GM23338 (cell line): ENCODE data around the gene KLC3. TPM values are rescaled to one million over a fixed set of nuclear protein-coding genes. Genes with fewer than 3 reads are reported as not detected.

ENCODE experiments used
- ATAC-seq: fragments of 200-7000 bp; cut with Tn5 transposase; 3 replicates; pipeline ENCODE4 v1.9.1; 2020
- DNase-seq: peaks from one replicate; pipeline ENCODE4 v3.0.0-alpha.2; 2015; ENCODE audit warnings: low spot score
- H2AFZ ChIP-seq: fragments of 200-600 bp; sonication (generic); 2 replicates; pipeline ENCODE4 v1.8.0; 2016; ENCODE audit warnings: antibody characterized with exemption, mild to moderate bottlenecking, moderate library complexity
- H3F3A ChIP-seq: fragments of 200-600 bp; sonication (generic); replicated peaks from 2 replicates; pipeline ENCODE4 v1.8.0; 2017; ENCODE audit warnings: antibody characterized with exemption, mixed run types, low read depth
- H3K27ac ChIP-seq: fragments of 200-600 bp; sonication (generic); 2 replicates; pipeline ENCODE4 v1.6.1; 2016; ENCODE audit warnings: low read depth
- H3K27me3 ChIP-seq: fragments of 200-600 bp; sonication (generic); 2 replicates; pipeline ENCODE4 v1.8.0; 2016; ENCODE audit warnings: mild to moderate bottlenecking, mixed run types, moderate library complexity; ENCODE audit not compliant: insufficient read depth
- H3K36me3 ChIP-seq: fragments of 200-600 bp; sonication (generic); 2 replicates; pipeline ENCODE4 v1.8.0; 2016; ENCODE audit warnings: mild to moderate bottlenecking; ENCODE audit not compliant: insufficient read depth
- H3K4me1 ChIP-seq: fragments of 200-600 bp; sonication (generic); 2 replicates; pipeline ENCODE4 v1.8.0; 2016; ENCODE audit warnings: mild to moderate bottlenecking, moderate library complexity; ENCODE audit not compliant: insufficient read depth
- H3K4me2 ChIP-seq: fragments of 200-600 bp; sonication (generic); 2 replicates; pipeline ENCODE4 v1.7.1; 2017; ENCODE audit warnings: mixed run types
- H3K4me3 ChIP-seq: fragments of 200-600 bp; sonication (generic); 2 replicates; pipeline ENCODE4 v1.6.1; 2016; ENCODE audit warnings: mixed run types
- H3K79me2 ChIP-seq: fragments of 200-600 bp; sonication (generic); replicated peaks from 2 replicates; pipeline ENCODE4 v1.8.0; 2017; ENCODE audit warnings: mild to moderate bottlenecking; ENCODE audit not compliant: insufficient read depth
- H3K9me2 ChIP-seq: fragments of 200-600 bp; sonication (generic); 2 replicates; pipeline ENCODE4 v1.8.0; 2017; ENCODE audit not compliant: insufficient read depth
- H4K20me1 ChIP-seq: fragments of 200-600 bp; sonication (generic); replicated peaks from 2 replicates; pipeline ENCODE4 v1.8.0; 2017; ENCODE audit warnings: mild to moderate bottlenecking; ENCODE audit not compliant: insufficient read depth
- H3K27ac Mint-ChIP-seq: 2 replicates; pipeline ENCODE4 v1.8.0; 2020; ENCODE audit warnings: inconsistent platforms, mild to moderate bottlenecking, moderate library complexity, mixed read lengths
- H3K27me3 Mint-ChIP-seq: 3 replicates; pipeline ENCODE4 v1.8.0; 2022; ENCODE audit warnings: low read depth, mild to moderate bottlenecking, moderate library complexity, mixed read lengths, inconsistent platforms; ENCODE audit not compliant: insufficient read depth, poor library complexity
- H3K36me3 Mint-ChIP-seq: 3 replicates; pipeline ENCODE4 v1.8.0; 2021; ENCODE audit warnings: low read depth, mild to moderate bottlenecking, inconsistent platforms, moderate library complexity, mixed read lengths
- H3K4me1 Mint-ChIP-seq: 3 replicates; pipeline ENCODE4 v1.8.0; 2020; ENCODE audit warnings: mild to moderate bottlenecking, inconsistent platforms, mixed read lengths
- H3K4me3 Mint-ChIP-seq: 3 replicates; pipeline ENCODE4 v1.8.0; 2021; ENCODE audit warnings: moderate library complexity, mild to moderate bottlenecking, inconsistent platforms, mixed read lengths
- H3K9me3 Mint-ChIP-seq: 3 replicates; pipeline ENCODE4 v1.8.0; 2020; ENCODE audit warnings: moderate library complexity, mild to moderate bottlenecking, inconsistent platforms, mixed read lengths
- CREB1 ChIP-seq: fragments of 250-450 bp; sonication (Bioruptor Pico); IDR thresholded peaks from 2 replicates; pipeline ENCODE4 v1.5.0; 2020; ENCODE audit warnings: low read depth, mild to moderate bottlenecking, moderate library complexity
- CTCF ChIP-seq, 2 experiments: fragments of 200-600 bp in 1 of 2; sonication (generic) in 1 of 2; conservative IDR thresholded peaks; 2 replicates each; pipeline versions ENCODE4 v1.5.1 to v1.6.1; 2016 to 2017; ENCODE audit warnings: antibody characterized with exemption in 2 of 2, low read depth in 2 of 2, mild to moderate bottlenecking in 2 of 2, moderate library complexity in 1 of 2
- ETS1 ChIP-seq: IDR thresholded peaks from 2 replicates; pipeline ENCODE4 v1.6.1; 2016; ENCODE audit warnings: antibody characterized with exemption
- JUNB ChIP-seq: IDR thresholded peaks from one replicate; pipeline ENCODE4 v1.6.1; 2016; ENCODE audit warnings: antibody characterized with exemption; ENCODE audit not compliant: unreplicated experiment
- NANOG ChIP-seq: IDR thresholded peaks from 2 replicates; pipeline ENCODE4 v1.6.1; 2016; ENCODE audit warnings: antibody characterized with exemption, borderline replicate concordance
- POLR2AphosphoS5 ChIP-seq: IDR thresholded peaks from 2 replicates; pipeline ENCODE4 v1.6.1; 2016; ENCODE audit warnings: antibody characterized with exemption, low read depth
- STAT1 ChIP-seq: IDR thresholded peaks from one replicate; pipeline ENCODE4 v1.6.1; 2016; ENCODE audit warnings: antibody characterized with exemption; ENCODE audit not compliant: unreplicated experiment
- ZNF114 ChIP-seq: fragments of 250-450 bp; sonication (Bioruptor Pico); IDR thresholded peaks from 2 replicates; pipeline ENCODE4 v1.5.0; 2020; ENCODE audit warnings: mild to moderate bottlenecking, moderate library complexity
- ZNF331 ChIP-seq: fragments of 250-450 bp; sonication (Bioruptor Pico); IDR thresholded peaks from 2 replicates; pipeline ENCODE4 v1.5.0; 2020; ENCODE audit warnings: low read depth, mild to moderate bottlenecking, moderate library complexity
- polyA plus RNA-seq: library from polyadenylated mRNA; unstranded; fragments of >200 nt; fragmentation: Nextera tagmentation; extraction: Ambion mirVana; gene quantifications from 2 replicates; pipeline ENCODE4 v1.2.1, GENCODE V29; 2016
- total RNA-seq: library from RNA; depleted of rRNA; stranded (reverse); fragments of >200 nt; shearing (Covaris generic); gene quantifications from 2 replicates; pipeline ENCODE4 v1.2.3, GENCODE V29; 2014
- TF ChIP-seq, protein P1 (sequence below): IDR thresholded peaks from one replicate; pipeline ENCODE4 v1.6.1; 2018; ENCODE audit warnings: antibody characterized with exemption; ENCODE audit not compliant: unreplicated experiment

Gene KLC3
- total and polyA plus RNA-seq, 2 experiments from 2014 or later: 3.1 to 6.4 TPM

GRCh38 chr19:45296355-45296754 lies 44.2 kb upstream of the KLC3 start (continued):
- TF ChIP-seq NANOG: no peak

GRCh38 chr19:45297674-45298073 lies 42.9 kb upstream of the KLC3 start:
- Histone ChIP-seq H3F3A (no peaks in the 10 kb centered on the region), H3K9me2 (no peaks in the 10 kb centered on the region), H3K4me2 (no peak overlapping the region), H2AFZ (no peak overlapping the region), H3K27me3 (no peaks in the 10 kb centered on the region), H3K79me2 (no peaks in the 10 kb centered on the region), H3K36me3 (no peaks in the 10 kb centered on the region), H3K4me1 (no peaks in the 10 kb centered on the region), H3K27ac (no peak overlapping the region), H4K20me1 (no peaks in the 10 kb centered on the region), H3K4me3 (no peak overlapping the region)
- TF ChIP-seq, protein P1, sequence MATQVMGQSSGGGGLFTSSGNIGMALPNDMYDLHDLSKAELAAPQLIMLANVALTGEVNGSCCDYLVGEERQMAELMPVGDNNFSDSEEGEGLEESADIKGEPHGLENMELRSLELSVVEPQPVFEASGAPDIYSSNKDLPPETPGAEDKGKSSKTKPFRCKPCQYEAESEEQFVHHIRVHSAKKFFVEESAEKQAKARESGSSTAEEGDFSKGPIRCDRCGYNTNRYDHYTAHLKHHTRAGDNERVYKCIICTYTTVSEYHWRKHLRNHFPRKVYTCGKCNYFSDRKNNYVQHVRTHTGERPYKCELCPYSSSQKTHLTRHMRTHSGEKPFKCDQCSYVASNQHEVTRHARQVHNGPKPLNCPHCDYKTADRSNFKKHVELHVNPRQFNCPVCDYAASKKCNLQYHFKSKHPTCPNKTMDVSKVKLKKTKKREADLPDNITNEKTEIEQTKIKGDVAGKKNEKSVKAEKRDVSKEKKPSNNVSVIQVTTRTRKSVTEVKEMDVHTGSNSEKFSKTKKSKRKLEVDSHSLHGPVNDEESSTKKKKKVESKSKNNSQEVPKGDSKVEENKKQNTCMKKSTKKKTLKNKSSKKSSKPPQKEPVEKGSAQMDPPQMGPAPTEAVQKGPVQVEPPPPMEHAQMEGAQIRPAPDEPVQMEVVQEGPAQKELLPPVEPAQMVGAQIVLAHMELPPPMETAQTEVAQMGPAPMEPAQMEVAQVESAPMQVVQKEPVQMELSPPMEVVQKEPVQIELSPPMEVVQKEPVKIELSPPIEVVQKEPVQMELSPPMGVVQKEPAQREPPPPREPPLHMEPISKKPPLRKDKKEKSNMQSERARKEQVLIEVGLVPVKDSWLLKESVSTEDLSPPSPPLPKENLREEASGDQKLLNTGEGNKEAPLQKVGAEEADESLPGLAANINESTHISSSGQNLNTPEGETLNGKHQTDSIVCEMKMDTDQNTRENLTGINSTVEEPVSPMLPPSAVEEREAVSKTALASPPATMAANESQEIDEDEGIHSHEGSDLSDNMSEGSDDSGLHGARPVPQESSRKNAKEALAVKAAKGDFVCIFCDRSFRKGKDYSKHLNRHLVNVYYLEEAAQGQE: no peak
- TF ChIP-seq ZNF331 (no peak), ZNF114 (CRISPR knock-in tag) (no peak), POLR2AphosphoS5 (no peak), JUNB (no peak), CTCF (conservative IDR thresholded peaks at IDR 0.05; ENCODE audit: low read depth in 2 of 2) (no peak), ETS1 (no peak)
- 0 out of 3 replicates have a peak, but pooled peaks cover 3% of the 10 kb centered on the region for H3K9me3 Mint-ChIP-seq
- peaks cover 2% of the 10 kb centered on the region; the same call in 2 of the 3 replicates for H3K4me1 Mint-ChIP-seq
- peaks cover 23% of the 10 kb centered on the region for H3K36me3 Mint-ChIP-seq
- H3K27me3 Mint-ChIP-seq: peaks cover 11% of the 10 kb centered on the region
- no peak for ATAC-seq
- no peak overlapping the region for H3K27ac Mint-ChIP-seq
- no peak overlapping the region for H3K4me3 Mint-ChIP-seq
- no peak for DNase-seq

DNA sequence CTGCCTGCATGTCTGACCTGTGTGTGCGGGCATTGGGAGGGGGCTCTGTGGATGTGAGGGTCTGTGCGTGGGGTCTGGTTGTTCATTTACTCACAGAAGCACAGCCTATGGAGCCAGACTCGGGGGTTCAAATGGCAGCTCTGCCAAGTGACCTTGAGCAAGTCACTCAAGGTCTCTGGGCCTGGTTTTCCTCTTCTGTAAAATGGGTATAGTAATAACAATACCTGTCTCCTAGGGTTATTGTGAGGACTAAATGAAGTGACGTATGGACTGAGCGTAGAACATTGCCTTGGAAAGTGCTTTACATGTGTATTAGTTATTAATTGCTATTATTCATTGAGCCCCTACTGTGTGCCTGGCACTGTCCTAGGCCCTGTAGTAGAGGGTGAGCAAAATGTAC lies 42.3 kb upstream of the KLC3 start:
- Mint-ChIP-seq H3K27ac (no peak overlapping the region), H3K27me3 (peaks cover 11% of the 10 kb centered on the region), H3K4me3 (no peak overlapping the region), H3K9me3 (0 out of 3 replicates have a peak, but pooled peaks cover 3% of the 10 kb centered on the region), H3K4me1 (peaks cover 2% of the 10 kb centered on the region; the same call in 2 of the 3 replicates), H3K36me3 (peaks cover 23% of the 10 kb centered on the region)
- ATAC-seq (no peak), DNase-seq (no peak)
- no peak overlapping the region for H3K4me2 ChIP-seq
- no peaks in the 10 kb centered on the region for H3K36me3 ChIP-seq
- no peaks in the 10 kb centered on the region for H3F3A ChIP-seq
- H3K27ac ChIP-seq: no peak overlapping the region
- H3K4me3 ChIP-seq: no peak overlapping the region
- no peaks in the 10 kb centered on the region for H3K27me3 ChIP-seq
- H2AFZ ChIP-seq: no peak overlapping the region
- no peaks in the 10 kb centered on the region for H4K20me1 ChIP-seq
- no peaks in the 10 kb centered on the region for H3K4me1 ChIP-seq
- H3K9me2 ChIP-seq: no peaks in the 10 kb centered on the region
- no peaks in the 10 kb centered on the region for H3K79me2 ChIP-seq
- no peak for TF ChIP-seq CREB1 (CRISPR knock-in tag)
- no peak for TF ChIP-seq STAT1
- TF ChIP-seq, protein P1: no peak
- TF ChIP-seq POLR2AphosphoS5: no peak
- no peak for TF ChIP-seq ETS1
